NAMALWA (cell line): ENCODE measurements around the gene FRMD8.

Source experiments
- DNase-seq: peaks from one replicate; pipeline ENCODE4 v3.0.0-alpha.2; 2015; ENCODE audit warnings: low spot score

FRMD8 gene

GRCh38 chr11:65454311-65454695 is 67.9 kb downstream of the FRMD8 start:
- DNase-seq, result no peak

GRCh38 chr11:65454696-65455456 is 68.4 kb downstream of the FRMD8 start:
- peak; percentile 87 for DNase-seq

GRCh38 chr11:65456418-65456817 is 70.0 kb downstream of the FRMD8 start:
- no peak for DNase-seq

GRCh38 chr11:65459552-65459951 is 73.1 kb downstream of the FRMD8 start:
- no peak for DNase-seq
